Epidermal melanocyte (primary cell): ENCODE results near the gene GSTO2.
A peak's percentile ranks its signal among the peaks of the same experiment; 100 is the strongest.

Experiments
- DNase-seq: peaks from one replicate; pipeline ENCODE4 v3.0.0; 2011; ENCODE audit warnings: low spot score; ENCODE audit not compliant: insufficient read length

GSTO2 gene

DNA sequence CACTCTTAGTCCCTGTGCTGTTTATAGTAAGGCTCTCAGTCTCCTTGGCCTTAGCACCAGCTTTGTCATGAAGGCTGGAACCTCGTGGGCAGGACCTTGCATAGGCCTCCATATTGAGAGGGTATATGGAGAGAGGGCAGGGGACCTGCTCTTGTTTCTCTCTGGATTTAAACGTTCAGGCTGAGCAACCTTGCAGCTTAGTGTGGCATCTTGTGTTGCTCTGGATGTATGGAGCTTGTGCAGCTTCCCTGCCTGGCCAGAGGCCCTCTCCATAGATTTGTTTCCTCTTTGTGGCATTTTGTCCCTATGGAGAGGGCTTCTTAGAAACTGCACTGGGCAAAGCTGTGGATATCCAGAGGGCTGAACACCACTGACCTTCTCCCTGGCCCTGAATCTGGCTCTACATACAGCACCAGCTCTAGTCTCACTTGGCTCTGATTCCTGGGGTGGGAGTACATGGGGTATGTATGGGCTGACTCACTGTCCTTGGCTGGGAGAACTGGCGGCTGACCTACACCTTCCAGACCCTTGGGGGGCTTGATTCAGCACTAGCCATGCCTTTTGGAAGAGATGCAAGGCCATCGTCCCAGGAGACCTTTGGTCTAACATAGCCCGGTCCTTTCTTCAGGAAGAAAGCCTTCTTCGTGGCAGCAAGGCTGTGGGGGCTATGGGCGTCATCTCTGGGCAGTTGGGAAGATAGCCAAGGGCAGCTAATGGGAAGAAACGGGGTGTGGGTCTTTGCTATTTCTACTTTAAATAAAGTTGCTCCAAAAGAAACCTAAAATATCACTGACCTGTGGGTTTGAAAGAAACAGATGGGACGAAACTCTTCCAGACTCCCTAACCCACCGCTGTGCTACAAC lies 38.8 kb downstream of the GSTO2 start:
- DNase-seq: no peak

DNA sequence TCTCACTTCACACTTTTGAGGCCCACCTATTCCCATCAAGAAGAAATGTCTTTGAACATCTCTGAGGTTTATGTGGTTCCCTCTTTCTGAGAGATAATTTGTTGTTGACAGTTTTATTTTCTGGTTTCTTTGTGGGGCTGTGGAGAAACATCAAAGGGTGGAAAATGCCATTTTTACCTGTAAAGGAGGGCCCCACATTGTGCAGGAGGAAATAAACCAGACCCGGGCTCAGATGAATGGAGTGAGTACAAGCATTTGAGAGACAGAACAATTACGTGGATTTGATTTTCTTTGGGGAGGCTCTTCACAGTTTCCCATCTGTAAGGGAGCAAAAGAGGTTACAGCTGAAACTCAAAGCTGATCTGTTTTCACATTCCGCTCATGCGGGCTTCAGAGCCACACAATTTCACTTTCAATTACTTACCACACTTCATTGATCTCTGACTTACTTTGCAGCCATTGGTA lies 39.5 kb downstream of the GSTO2 start:
- no peak for DNase-seq

DNA sequence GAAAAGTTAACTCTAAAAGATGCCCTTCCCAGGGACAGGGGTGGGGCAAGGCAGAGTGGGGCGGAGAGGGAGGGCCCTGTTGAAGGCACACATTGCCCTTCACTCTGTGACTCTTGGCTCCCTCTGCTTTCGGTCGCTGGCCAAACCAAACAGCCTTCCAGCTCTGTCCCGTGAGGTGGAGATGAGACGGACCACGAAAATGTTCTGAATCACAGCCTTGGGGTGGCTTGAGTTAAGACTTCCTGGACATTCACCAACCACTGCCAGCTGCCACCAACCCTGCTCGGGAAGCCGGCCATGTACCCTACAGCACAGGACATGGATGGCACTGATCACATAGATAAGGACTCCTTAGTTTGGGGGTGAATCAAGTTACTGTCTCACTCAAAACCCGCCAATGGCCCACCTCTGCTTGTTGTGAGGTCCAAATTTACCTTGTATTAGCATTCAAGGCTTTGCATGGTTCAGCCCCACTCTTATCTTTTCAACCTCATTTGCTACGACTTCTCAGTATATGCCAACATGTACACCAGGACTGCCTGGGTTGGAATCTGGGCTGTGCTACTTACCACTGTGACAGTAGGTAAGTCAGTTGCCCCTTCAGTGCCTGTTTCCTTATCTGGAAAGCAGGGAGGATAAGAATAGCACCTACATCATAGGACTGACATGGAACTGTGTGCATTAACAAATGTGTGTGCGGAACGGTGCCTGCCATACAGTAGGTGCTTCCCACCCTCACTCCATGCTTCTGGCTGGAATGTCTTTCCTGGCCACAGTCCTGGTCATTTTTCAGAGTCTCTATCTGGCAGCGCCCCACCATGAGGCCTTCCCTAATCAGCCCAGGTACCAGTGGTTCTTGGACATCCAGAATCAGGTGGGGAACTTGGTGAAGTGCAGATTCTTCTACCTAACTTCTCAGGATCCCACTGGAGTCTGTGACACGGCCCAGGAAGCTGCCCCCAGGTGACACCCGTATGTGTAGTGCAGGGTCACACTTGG lies 41.3 kb downstream of the GSTO2 start:
- peak; percentile 70 for DNase-seq

DNA sequence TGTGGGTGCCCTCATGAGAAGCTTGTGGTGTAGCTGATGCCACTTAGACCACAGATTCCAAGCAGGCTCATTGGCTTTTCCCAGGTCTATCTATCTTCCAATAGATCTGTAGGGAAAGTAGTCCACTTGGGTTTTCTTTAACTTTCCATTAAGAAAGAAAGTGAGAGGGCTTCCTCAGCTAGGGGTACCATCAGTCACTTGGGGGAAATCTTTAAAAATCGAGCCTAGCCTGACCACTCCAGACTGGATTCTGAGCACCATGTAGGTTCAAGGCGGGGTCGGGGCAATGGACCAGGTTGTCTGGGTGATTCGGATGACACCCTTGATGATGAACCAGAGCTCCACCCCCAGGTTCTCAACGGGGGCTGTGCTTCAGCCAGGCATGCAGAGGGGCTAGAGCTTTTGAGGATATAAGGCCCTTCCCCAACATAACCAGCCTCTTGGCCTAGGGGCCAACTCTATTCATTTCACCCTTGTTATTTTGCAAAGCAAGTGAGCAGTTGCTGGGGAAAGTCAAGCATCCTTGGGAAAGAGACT lies 42.3 kb downstream of the GSTO2 start:
- no peak for DNase-seq

DNA sequence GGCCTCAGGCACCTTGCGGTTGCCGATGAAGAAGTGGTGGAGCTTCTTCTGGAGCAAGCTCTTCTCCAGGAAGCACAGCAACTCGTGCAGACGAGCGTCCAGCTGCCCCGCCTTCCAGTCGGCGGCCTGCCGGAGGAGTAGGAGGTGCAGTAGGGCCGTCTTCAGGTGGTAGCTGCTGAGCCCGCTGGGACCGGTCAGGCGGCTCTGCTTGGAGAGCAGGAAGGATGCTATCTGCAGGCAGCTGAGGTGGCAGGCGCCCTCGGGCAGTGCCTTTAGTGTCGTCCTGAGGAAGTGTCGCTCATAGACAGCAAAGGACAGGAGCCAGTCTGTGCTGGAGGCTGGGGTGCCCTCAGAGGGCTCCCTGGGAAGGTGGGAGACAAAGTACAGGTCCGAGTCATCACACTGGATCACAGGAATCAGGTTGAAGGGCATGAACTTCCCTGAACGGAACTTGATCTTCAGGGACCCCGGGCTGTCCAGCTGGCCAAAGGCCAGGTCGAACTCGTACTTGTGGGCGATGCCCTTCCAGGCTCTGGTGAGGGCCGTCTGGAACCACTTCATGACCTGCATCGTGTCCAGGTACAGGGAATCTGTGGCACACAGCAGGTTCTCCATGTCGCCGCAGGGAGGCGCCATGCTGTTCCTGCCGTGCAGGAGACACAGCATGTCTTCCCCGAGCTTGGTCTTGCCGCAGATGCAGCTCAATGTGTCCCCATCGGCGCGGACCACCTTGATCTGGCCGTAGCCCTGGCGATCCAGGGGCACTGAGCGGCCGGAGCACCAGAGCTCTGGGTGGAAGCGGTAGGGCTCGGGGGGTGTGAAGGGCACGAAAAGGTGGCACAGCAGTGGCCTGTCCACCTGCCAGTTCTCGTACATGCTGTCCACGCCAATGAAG lies 45.9 kb downstream of the GSTO2 start:
- no peak for DNase-seq

DNA sequence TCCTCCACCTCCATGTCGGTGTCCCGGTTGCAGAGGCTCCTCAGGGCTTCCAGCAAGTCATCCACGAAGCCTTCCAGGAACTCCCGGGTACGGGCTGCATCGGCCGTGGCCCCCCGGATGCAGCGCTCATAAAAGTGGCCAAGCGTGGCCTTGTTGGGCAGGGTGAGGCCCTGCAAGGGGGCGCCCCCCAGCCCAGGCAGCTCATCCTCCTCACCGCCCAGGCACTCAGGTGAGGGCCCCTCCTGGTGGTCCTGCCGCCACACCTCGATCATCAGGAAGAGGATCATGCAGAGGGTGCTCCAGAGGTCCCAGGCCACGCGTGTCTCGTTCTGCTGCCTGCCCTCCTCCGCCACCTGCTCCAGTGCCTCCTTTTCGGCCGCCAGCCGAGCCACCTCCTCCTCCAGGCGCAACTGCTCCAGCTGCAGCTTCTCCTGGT lies 46.5 kb downstream of the GSTO2 start:
- DNase-seq: no peak

DNA sequence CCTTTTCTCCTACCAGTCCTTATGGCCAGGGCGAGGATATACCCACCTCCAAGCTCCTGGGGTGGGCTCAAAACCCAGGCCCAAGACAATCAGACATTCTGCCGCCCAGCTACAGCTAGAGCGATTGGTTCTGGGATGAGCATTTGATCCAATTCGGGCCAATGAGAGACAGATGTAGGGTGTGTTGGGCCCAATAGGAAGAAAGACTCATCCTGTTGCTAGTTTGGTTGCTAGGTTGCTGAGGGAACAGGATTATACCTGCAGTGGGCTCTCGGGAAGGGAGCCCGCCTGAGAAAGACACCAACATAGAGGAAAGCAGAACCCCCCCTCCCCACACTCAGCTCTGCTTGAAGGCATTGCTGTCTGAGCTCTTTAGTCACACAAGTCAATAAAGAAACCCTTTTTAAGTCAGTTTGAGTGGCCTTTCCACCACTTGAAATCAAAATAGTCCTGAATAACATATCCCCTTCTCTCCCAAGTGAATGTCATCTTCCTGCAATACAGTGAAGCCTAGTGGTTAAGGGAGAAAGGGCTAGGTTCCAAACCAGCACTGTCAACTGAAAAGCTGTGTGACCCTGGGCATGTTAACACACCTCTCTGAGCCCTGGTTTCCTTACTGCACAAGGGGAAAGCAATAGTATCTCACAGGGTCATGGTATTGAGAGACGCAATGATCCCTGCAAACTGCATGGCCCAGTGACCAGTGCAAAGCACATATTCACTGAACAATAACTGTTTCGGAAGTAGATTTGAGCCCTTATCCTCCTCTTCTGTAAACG lies 47.5 kb downstream of the GSTO2 start:
- no peak for DNase-seq

DNA sequence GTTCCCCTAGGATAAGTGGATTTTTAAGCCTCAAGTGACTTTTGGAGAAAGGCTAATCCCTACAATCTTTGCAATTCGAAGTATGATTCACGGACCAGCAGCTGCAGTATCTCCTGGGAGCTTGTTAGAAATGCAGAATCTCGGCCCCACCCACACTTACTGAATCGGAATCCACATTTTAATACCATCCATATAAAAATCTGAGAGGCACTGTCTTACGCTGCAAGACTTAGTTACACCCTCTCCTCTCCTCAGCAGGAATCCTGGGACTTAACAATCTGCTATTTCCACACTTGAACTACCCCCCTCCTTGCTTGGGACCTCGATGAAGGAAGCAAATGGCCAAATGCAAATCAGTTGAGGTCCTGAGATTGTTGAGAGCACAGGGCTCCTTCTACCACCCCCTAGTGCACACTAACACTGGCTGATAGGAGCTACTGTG lies 48.3 kb downstream of the GSTO2 start:
- no peak for DNase-seq

DNA sequence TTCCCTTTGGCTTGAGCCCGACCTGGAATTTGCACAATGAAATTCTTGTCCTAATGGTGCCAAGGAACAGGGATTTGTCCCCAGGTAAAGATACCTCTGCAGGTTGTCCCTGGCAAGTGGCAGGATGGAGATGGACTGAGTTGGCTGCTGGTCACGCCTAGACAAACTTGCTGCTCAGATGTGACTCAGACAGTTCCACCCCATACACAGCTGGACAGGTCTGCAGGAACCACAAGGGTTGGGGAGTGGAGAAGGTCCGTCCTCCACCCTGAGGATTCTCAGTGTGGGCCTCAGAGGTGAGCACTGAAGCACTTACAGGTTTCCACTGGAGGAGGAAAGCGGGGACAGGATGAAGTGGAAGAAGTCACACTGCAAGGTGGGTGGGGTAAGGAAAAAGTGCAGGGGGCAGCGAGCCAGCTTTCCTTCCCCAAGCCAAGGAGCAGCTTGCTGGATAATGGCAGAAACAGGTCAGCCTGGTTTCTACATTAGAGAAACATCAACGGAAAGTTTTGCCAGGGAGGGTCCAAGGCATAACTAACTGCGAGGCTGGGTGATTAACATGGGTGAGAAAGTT lies 48.8 kb downstream of the GSTO2 start:
- DNase-seq: no peak

DNA sequence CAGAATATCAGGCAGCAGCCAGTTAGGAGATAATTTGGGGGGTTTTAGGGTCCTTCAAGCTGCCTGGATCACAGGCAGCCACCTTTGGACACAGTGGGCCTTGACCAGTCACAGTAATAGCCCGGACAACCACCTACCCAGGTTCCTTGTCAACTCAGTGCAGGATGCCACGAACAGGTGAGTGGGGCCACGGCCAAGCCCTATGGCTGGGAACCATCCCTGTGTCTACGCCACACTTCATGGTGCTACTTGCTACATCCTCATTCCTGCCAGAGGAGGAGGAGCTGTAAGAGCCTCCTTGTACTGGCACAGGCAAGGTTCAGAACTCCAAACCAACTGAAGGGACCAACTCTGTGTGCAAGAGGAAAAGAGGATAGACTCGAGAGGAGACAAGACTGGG lies 49.3 kb downstream of the GSTO2 start:
- DNase-seq: no peak

DNA sequence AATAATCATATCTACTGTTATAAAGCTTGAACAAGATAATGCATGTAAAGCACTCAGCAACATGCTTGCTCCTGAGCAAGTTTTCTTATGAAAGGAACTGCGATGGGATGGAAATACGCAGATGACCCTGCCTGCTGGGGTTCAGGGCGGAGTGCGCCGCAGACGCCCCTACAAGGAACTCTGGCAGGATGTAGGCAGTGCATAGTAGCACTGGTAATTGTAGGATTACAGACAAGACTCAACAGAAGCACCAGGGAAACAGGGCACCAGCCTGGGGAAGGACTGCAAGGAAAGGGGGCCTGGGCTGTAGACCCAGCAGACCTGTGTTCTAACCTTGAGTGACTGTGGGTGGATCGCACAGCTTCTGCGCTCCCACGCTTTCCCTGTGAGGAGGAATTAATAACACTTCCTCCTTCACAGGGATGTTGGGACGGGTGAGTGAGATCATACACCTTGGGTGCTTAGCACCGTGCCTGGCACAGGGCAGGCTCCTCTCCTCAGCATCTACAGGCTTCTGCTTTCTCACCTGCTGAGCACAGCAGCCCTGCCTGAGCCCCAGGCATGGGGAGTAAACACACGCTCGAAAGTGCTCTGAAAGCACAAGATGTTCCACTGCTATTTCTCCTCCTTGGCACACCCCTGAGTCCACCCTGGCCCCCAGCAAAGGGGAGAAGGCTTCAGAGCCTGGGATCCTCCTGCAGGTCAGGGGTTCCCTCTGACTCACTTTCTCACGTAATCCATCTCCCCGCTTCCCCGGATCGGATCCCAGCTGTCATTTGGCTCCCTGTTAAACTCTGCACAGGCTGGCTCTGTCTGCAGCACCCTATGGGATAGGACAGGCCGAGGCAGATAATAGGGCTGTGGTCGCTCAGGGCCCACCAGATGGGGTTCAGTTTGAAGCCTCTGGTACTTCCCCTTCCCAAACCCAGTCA lies 50.1 kb downstream of the GSTO2 start:
- DNase-seq: no peak

DNA sequence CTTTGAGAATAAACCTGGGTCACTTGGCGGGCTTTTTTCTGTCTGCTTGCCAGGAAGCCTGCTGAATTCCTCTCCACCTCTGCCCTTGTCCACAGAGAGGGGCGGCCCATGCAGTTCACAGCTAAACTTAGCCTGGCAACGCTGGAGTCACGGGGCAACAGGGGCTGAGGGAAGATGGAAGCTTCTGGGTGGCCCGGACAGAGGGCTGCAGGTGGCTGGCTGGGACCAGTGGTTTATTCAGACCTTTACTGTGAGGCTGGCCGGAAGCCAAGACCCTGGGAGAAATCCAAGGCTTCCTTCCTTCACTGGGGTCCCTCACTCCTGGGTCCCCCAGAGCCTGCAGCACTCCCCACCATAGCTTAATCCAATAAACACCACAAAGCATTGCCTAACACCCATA lies 52.2 kb downstream of the GSTO2 start:
- DNase-seq: no peak

DNA sequence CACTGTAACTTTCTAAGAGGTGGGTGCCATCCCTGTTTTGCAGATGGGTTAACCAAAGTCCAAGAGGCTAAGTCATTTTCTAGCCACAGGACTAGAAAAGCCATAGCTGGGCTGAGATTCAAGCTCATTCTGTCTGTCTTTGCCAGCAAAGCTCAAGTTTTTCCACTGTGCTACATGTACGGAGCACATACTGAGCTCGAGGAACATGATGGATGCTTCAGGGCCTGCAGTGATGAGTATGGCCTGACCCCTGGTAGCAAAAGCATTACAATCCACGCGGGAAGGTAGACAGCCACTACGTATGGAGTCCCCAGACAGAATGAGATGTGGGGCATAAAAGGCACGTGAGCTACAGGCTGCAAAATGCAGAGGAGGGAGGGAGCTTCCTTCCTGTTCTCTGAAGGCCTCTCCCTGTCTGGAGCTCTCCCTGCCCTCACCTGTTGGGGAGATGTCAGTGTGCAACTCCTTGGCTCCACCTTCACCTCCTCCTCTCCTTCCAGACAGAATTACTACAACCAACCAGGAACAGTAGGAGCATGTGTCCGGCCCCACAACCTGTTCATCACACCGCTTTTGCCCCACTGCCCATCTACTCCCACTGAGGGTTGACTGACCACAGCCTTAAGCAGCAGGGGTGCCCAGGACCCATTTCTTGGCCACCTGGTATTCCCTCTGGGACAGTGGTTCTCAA lies 52.9 kb downstream of the GSTO2 start:
- DNase-seq: no peak

DNA sequence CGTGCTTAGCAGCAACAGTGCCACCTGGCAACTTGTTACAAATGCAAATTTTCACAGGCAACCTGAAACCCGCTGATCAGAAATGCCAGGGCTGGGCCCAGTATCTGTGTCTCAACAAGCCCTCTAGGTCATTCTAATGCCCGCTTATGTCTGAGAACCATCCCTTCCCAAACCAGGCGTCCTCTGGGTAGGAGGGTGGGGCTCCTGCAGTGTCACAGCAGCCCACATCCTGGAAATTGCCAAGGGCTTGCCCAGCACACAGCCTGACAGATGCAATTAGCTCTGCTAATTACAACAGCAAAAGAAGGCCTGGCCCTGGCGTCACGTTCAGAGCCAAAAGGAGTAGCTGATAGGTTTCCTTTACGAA lies 53.4 kb downstream of the GSTO2 start:
- DNase-seq: no peak

DNA sequence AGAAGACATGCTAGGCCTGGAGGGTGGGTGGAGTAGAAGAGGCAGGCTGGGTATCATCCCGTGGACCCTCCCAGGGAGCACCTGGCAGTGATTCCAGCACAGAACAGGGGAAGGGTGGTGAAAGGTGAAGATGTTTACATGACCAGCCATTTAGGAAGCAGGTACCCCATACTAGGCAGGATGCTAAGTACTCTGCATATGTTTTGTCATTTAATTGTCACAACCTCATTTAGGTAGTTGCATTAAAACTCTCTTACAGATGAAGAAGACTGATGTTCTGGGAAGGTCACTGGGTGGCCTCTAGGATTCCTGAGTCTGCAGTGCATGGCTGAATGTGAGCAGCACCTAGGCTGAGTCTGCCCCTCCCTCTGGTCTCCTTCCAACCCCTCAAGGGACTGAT lies 54.1 kb downstream of the GSTO2 start:
- no peak for DNase-seq

DNA sequence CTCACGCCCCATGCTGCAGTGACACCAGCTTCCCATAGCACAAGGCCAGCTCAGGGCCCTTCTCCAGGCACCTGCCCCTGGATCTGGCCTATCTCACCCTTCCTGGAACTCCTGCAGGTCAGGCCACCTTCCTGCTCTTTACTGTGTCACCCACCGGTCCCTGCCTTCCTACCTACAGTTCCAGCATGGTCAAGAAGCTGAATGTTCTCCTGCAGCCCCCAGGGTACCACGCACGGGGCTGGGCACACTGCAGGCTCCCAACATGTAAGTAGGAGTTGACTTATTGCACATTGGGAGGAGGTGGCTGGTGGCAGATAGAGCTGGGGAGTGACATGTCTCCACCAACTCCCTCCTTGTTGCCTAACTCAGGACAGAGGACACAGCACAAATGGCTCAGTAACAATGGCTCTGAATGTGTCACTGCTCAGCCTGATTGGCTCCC lies 54.8 kb downstream of the GSTO2 start:
- no peak for DNase-seq

DNA sequence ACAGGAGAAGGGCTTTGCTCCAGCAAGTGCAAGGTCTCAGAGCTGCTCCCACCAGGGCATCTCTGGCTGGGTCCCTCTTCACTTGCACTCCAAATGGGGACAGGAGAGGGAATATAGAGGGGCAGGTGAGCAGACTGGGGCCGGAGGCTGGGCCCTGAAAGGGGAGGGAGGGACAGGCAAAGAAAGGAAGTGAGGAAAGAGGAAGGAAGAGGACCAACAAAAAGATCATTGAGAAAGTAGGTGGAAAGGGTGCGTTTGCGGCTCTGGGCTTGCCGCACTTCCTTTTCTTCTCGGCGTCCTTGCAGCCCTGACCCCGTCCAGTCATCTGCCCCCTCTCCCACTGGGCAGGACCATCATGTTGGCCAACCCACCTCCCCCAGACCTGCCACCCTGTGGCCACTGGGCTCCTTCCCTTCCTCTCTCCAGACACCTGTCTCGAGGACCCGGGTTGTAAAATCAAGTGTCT lies 55.3 kb downstream of the GSTO2 start:
- no peak for DNase-seq

DNA sequence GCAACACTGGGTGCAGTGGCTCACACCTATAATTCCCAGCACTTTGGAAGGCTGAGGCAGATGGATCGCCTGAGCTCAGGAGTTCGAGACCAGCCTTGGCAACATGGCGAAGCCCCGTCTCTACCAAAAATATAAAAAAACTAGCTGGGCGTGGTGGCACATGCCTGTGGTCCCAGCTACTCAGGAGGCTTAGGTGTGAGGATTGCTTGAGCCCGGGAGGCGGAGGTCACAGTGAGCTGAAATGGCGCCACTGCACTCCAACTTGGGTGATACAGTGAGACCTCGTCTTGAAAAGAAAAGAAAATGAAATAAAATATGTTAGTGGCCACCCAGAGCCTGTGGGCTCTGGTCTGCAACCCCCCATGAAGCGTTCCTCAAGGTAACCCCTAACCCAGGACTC lies 55.9 kb downstream of the GSTO2 start:
- DNase-seq: no peak
